GM12878 (cell line): ENCODE results near the gene TTI1. TPM values are rescaled to one million over a fixed set of nuclear protein-coding genes. Genes with fewer than 3 reads are reported as not detected.

ENCODE experiments used
- ATAC-seq: fragments of 200-7000 bp; cut with Tn5 transposase; 3 replicates; pipeline ENCODE4 v1.9.1; 2020; ENCODE audit warnings: mild to moderate bottlenecking, moderate library complexity
- BruUV-seq: library from RNA; stranded (reverse); fragments of 400-500 nt; replicated peaks from 2 replicates; lab custom pipeline; 2021; lab: Mats Ljungman, UMichigan
- CTCF ChIA-PET: fragments of 300-600 bp; sonication (Branson Sonifier 250); formaldehyde crosslinking; extraction: SDS; loops from one replicate; lab custom pipeline; 2021; ENCODE audit warnings: inconsistent platforms; lab: Yijun Ruan, JAX
- POLR2A ChIA-PET: fragments of 350-600 bp; formaldehyde crosslinking; extraction: SDS; loops from one replicate; lab custom pipeline; 2021; ENCODE audit warnings: inconsistent platforms; lab: Charles Lee
- RAD21 ChIA-PET: fragments of 300-600 bp; sonication (Branson Sonifier 250); formaldehyde crosslinking; loops from one replicate; lab custom pipeline; 2023; ENCODE audit warnings: antibody characterized with exemption; ENCODE audit not compliant: unreplicated experiment; lab: Charles Lee
- SMC1A ChIA-PET: fragments of 300-600 bp; sonication (Branson Sonifier 250); formaldehyde crosslinking; loops from one replicate; lab custom pipeline; 2023; ENCODE audit not compliant: unreplicated experiment, uncharacterized antibody; lab: Charles Lee
- DNase-seq: peaks from one replicate; pipeline ENCODE4 v3.0.0-alpha.2; 2011; ENCODE audit warnings: low read depth, low spot score
- FAIRE-seq: peaks from 3 replicates; lab custom pipeline; 2011; peaks lifted over from hg19 to GRCh38; lab: Jason Lieb, UNC
- H2AFZ ChIP-seq: 2 replicates; pipeline ENCODE4 v1.6.0; 2011; ENCODE audit warnings: low read depth, low read length, control low read depth; ENCODE audit not compliant: control insufficient read depth
- H3K27ac ChIP-seq: 2 replicates; pipeline ENCODE4 v1.5.1; 2011; ENCODE audit warnings: control low read depth; ENCODE audit not compliant: control insufficient read depth, insufficient read depth
- H3K27me3 ChIP-seq, 2 experiments: replicated peaks in 1 of 2; 2 replicates each; pipeline versions ENCODE4 v1.6.0 to v1.6.1; 2011; ENCODE audit warnings: low read length in 1 of 2; ENCODE audit not compliant: control insufficient read depth in 2 of 2, insufficient read depth in 2 of 2
- H3K36me3 ChIP-seq, 2 experiments: 2 replicates each; pipeline ENCODE4 v1.5.1; 2011; ENCODE audit warnings: low read length in 1 of 2; ENCODE audit not compliant: control insufficient read depth in 2 of 2, insufficient read depth in 2 of 2
- H3K4me1 ChIP-seq: 2 replicates; pipeline ENCODE4 v1.6.1; 2011; ENCODE audit warnings: mild to moderate bottlenecking, low read length, moderate library complexity, mixed read lengths; ENCODE audit not compliant: control insufficient read depth, insufficient read depth
- H3K4me2 ChIP-seq: 2 replicates; pipeline ENCODE4 v1.6.0; 2011; ENCODE audit warnings: control low read depth; ENCODE audit not compliant: control insufficient read depth, insufficient read depth
- H3K4me3 ChIP-seq: fragments of 200-600 bp; sonication (generic); 2 replicates; pipeline ENCODE4 v1.5.1; 2016
- H3K79me2 ChIP-seq: 2 replicates; pipeline ENCODE4 v1.6.0; 2011; ENCODE audit warnings: low read length; ENCODE audit not compliant: control insufficient read depth, insufficient read depth
- H3K9ac ChIP-seq: 2 replicates; pipeline ENCODE4 v1.8.0; 2011; ENCODE audit warnings: low read length, control low read depth, mixed read lengths; ENCODE audit not compliant: control insufficient read depth, insufficient read depth
- H3K9me3 ChIP-seq: replicated peaks from 3 replicates; pipeline ENCODE4 v1.5.1; 2011; ENCODE audit warnings: mild to moderate bottlenecking, low read length; ENCODE audit not compliant: control insufficient read depth, insufficient read depth
- H4K20me1 ChIP-seq: 2 replicates; pipeline ENCODE4 v1.6.0; 2011; ENCODE audit not compliant: control insufficient read depth, insufficient read depth
- BMI1 ChIP-seq: fragments of 450-650 bp; IDR thresholded peaks from 2 replicates; pipeline ENCODE4 v1.6.1; 2016; ENCODE audit warnings: mild to moderate bottlenecking, moderate library complexity, borderline replicate concordance
- EP300 ChIP-seq, 2 experiments: fragments of 150-350 bp in 1 of 2; IDR thresholded peaks; 2 replicates each; pipeline ENCODE4 v1.6.1; 2011 to 2012; ENCODE audit warnings: low read depth in 2 of 2, low read length in 2 of 2, borderline replicate concordance in 1 of 2, improper control_type of control experiment in 1 of 2, inconsistent platforms in 1 of 2; ENCODE audit not compliant: control insufficient read depth in 1 of 2
- ESRRA ChIP-seq: IDR thresholded peaks from 2 replicates; pipeline ENCODE4 v1.6.1; 2012; ENCODE audit warnings: mild to moderate bottlenecking, low read length, improper control_type of control experiment
- SMAD5 ChIP-seq: IDR thresholded peaks from 2 replicates; pipeline ENCODE4 v1.6.1; 2016; ENCODE audit warnings: antibody characterized with exemption, low read depth
- SP1 ChIP-seq: IDR thresholded peaks from one replicate; pipeline ENCODE4 v1.6.1; 2011; ENCODE audit warnings: low read depth, low read length
- ZSCAN29 ChIP-seq: fragments of 450-650 bp; IDR thresholded peaks from 2 replicates; pipeline ENCODE4 v1.6.1; 2017; ENCODE audit warnings: mild to moderate bottlenecking, moderate library complexity
- WGBS: methylation state at CpG from one replicate; pipeline ENCODE4 v1.1.6; 2016; ENCODE audit warnings: low lambda C conversion rate; ENCODE audit not compliant: insufficient replicate concordance, insufficient coverage; ENCODE audit errors: missing lambda C conversion rate; 5-methylcytosine and 5-hydroxymethylcytosine counted together
- in situ Hi-C: fragments of 300-500 bp; cut with MboI; formaldehyde crosslinking; loops from 9 replicates; pipeline ENCODE4 v1.14.3; 2018; ENCODE audit warnings: mixed read lengths
- intact Hi-C: fragments of 100-400 bp; cut with micrococcal nuclease; formaldehyde crosslinking; loops from one replicate; pipeline ENCODE4 v1.14.2; 2022; ENCODE audit not compliant: unreplicated experiment
- polyA plus RNA-seq, 11 experiments: library from polyadenylated mRNA; depleted of rRNA in 4 of 11; unstranded in 6 of 11; stranded (reverse) in 5 of 11; fragments of >200 nt; fragmentation: Nextera tagmentation in 4 of 11; fragmentation: Illumina TruSeq in 1 of 11; extraction: Ambion mirVana in 4 of 11; extraction: Trizol in 1 of 11; gene quantifications; 1 replicate in 1 of 11; 2 replicates in 10 of 11; pipeline versions ENCODE4 v1.2.1 to v1.2.3, GENCODE V29; 2011 to 2016; ENCODE audit warnings: inconsistent platforms in 2 of 11, missing spikeins in 2 of 11, low read depth in 1 of 11
- total RNA-seq, 4 experiments: library from RNA; depleted of rRNA in 3 of 4; stranded (reverse); fragments of >200 nt in 3 of 4; fragmentation: Illumina TruSeq in 1 of 4; extraction: Trizol in 1 of 4; gene quantifications; 2 replicates each; pipeline versions ENCODE4 v1.2.1 to v1.2.3, GENCODE V29; 2013 to 2021
- TF ChIP-seq, protein P1 (sequence below): IDR thresholded peaks from 2 replicates; pipeline ENCODE4 v1.6.1; 2012; ENCODE audit warnings: low read depth, low read length, improper control_type of control experiment
- TF ChIP-seq, protein P2 (sequence below): fragments of 450-650 bp; IDR thresholded peaks from 2 replicates; pipeline ENCODE4 v1.6.1; 2017; ENCODE audit warnings: mild to moderate bottlenecking

TTI1 gene
- total and polyA plus RNA-seq, 10 of the 15 experiments (the other 5 are each of a cell fraction or from before 2014, with no cell fraction given), result 5.3 to 44.6 (median 24.9) TPM

DNA sequence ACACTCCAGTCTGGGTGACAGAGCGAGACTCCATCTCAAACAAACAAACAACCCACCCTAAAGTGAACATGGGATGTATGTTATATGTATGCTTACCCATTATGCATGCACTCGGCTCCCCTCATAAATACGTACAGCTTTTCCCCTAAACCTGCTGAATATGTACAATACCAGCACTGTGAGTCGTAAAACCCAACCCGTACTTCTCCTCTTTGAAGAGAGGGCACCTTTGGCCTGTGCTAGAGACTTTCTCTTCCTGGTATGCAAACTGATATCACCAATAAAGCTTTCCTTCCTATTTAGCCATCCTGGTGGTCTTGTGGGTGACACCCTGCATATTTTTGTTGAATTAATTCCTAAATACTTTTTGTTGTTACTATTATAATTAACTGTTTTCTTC is 79.1 kb downstream of the TTI1 start:
- intact Hi-C loops, result no loop called here
- no peak overlapping the region for H3K4me2 ChIP-seq
- no peaks in the 10 kb centered on the region for H3K36me3 ChIP-seq
- no peak overlapping the region for H3K4me3 ChIP-seq
- TF ChIP-seq SMAD5 (no peak), ESRRA (no peak), SP1 (no peak), EP300 (IDR thresholded peaks at IDR 0.05; ENCODE audit: borderline replicate concordance in 1 of 2, control insufficient read depth in 1 of 2, low read depth in 2 of 2, low read length in 2 of 2) (no peak), ZSCAN29 (no peak), BMI1 (no peak)
- TF ChIP-seq, protein P1, sequence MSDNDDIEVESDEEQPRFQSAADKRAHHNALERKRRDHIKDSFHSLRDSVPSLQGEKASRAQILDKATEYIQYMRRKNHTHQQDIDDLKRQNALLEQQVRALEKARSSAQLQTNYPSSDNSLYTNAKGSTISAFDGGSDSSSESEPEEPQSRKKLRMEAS, result no peak
- TF ChIP-seq, protein P2, sequence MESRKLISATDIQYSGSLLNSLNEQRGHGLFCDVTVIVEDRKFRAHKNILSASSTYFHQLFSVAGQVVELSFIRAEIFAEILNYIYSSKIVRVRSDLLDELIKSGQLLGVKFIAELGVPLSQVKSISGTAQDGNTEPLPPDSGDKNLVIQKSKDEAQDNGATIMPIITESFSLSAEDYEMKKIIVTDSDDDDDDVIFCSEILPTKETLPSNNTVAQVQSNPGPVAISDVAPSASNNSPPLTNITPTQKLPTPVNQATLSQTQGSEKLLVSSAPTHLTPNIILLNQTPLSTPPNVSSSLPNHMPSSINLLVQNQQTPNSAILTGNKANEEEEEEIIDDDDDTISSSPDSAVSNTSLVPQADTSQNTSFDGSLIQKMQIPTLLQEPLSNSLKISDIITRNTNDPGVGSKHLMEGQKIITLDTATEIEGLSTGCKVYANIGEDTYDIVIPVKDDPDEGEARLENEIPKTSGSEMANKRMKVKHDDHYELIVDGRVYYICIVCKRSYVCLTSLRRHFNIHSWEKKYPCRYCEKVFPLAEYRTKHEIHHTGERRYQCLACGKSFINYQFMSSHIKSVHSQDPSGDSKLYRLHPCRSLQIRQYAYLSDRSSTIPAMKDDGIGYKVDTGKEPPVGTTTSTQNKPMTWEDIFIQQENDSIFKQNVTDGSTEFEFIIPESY, result no peak
- ChIA-PET SMC1A (interaction anchor here (0.6 kb wide), 1 partner anchor 9 kb away, joined by 3 read pairs; no protein-coding TSS in a partner anchor), POLR2A (no interaction called here), RAD21 (no interaction called here), CTCF (no interaction called here)
- 71% methylated on average over 5 of the region's 5 CpGs for WGBS
- H3K27me3 ChIP-seq, result no peaks in the 10 kb centered on the region; a peak in 1 of 4 replicates
- in situ Hi-C loops, result no loop called here
- FAIRE-seq (no peak), DNase-seq (no peak), ATAC-seq (no peak)
- no peak overlapping the region for H2AFZ ChIP-seq
- no peaks in the 10 kb centered on the region for H3K9me3 ChIP-seq
- no peaks in the 10 kb centered on the region for H4K20me1 ChIP-seq
- no peak overlapping the region for H3K27ac ChIP-seq
- H3K79me2 ChIP-seq, result no peaks in the 10 kb centered on the region
- BruUV-seq, result no TSS peak
- H3K9ac ChIP-seq, result no peak overlapping the region
- H3K4me1 ChIP-seq, result no peaks in the 10 kb centered on the region
